GM10266 (cell line): ENCODE data around the gene NGEF.

ENCODE experiments used
- DNase-seq: peaks from one replicate; pipeline ENCODE4 v3.0.0; 2012; ENCODE audit errors: extremely low spot score
- TF ChIP-seq, protein P1 (sequence below): IDR thresholded peaks from 2 replicates; pipeline ENCODE4 v1.5.1; 2012; ENCODE audit warnings: mild to moderate bottlenecking, low read depth; ENCODE audit not compliant: control insufficient read depth, insufficient read depth; ENCODE audit errors: missing control alignments

The NGEF gene

GRCh38 chr2:232894251-232894650 is 118.8 kb downstream of the NGEF start:
- TF ChIP-seq, protein P1, sequence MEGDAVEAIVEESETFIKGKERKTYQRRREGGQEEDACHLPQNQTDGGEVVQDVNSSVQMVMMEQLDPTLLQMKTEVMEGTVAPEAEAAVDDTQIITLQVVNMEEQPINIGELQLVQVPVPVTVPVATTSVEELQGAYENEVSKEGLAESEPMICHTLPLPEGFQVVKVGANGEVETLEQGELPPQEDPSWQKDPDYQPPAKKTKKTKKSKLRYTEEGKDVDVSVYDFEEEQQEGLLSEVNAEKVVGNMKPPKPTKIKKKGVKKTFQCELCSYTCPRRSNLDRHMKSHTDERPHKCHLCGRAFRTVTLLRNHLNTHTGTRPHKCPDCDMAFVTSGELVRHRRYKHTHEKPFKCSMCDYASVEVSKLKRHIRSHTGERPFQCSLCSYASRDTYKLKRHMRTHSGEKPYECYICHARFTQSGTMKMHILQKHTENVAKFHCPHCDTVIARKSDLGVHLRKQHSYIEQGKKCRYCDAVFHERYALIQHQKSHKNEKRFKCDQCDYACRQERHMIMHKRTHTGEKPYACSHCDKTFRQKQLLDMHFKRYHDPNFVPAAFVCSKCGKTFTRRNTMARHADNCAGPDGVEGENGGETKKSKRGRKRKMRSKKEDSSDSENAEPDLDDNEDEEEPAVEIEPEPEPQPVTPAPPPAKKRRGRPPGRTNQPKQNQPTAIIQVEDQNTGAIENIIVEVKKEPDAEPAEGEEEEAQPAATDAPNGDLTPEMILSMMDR, result no peak
- no peak for DNase-seq

GRCh38 chr2:232893834-232894233 is 119.2 kb downstream of the NGEF start:
- TF ChIP-seq, protein P1, result no peak
- DNase-seq, result no peak

- TF ChIP-seq, protein P1, result no peak
- DNase-seq, result no peak
Observed at GRCh38 chr2:232892843-232893242, 120.2 kb downstream of the NGEF start.

DNA sequence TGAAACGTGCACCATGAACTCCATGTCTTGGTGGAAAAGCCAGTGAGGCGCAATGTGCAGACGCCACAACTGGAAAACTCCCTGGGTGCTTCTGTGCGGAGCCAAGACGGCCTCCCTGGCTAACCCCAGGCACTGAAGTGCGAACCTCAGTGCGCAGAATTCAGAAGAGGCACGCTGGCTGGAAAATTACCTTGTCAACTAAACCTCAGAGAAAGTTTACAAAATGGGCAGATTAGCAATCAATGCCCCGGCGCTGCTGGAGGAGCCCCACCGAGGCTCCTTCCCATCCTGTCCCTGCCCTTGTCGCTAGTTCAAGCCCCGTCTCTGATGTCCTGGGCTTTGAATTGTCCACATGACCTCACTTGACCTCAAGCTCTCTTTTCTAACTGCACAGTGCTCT is 120.8 kb downstream of the NGEF start:
- DNase-seq, result no peak
- TF ChIP-seq, protein P1, result no peak

- DNase-seq, result no peak
- TF ChIP-seq, protein P1, result no peak
Observed at GRCh38 chr2:232891621-232892071, 121.4 kb downstream of the NGEF start.

GRCh38 chr2:232890896-232891601 is 122.0 kb downstream of the NGEF start:
- TF ChIP-seq, protein P1, result no peak
- DNase-seq, result no peak

DNA sequence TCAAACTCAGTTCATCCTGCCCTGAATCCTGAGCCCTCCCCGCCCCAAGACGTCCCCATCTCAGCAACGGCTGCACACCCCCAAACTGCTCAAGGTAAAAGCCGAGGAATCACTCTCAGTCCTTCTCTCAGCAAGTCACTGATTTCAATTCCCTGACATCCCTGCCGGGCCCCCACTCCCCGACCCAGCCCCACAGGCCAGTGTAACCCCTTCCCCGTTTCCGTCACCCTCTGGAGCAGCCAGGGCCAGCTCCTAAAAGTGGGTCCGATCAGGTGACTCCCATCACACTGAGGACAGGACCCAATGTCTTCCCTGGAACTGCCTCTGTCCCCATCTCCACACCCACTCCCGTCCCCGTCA is 122.5 kb downstream of the NGEF start:
- TF ChIP-seq, protein P1, result no peak
- DNase-seq, result no peak
